H54 (cell line): ENCODE results near the gene RASSF4.

ENCODE experiments used
- DNase-seq: peaks from one replicate; pipeline ENCODE4 v3.0.0; 2011; ENCODE audit warnings: low spot score, mixed read lengths; ENCODE audit not compliant: insufficient read length
- FAIRE-seq: peaks from 3 replicates; lab custom pipeline; 2011; peaks lifted over from hg19 to GRCh38; lab: Jason Lieb, UNC
- POLR2A ChIP-seq: IDR thresholded peaks from 2 replicates; pipeline ENCODE4 v1.6.1; 2011; ENCODE audit warnings: low read depth, mild to moderate bottlenecking, low read length

The RASSF4 gene

GRCh38 chr10:44983895-44984278 is 24.3 kb downstream of the RASSF4 start:
- no peak for DNase-seq
- no peak for TF ChIP-seq POLR2A
- FAIRE-seq, result no peak

GRCh38 chr10:44984671-44985101 is 25.1 kb downstream of the RASSF4 start:
- TF ChIP-seq POLR2A, result no peak
- FAIRE-seq (no peak), DNase-seq (no peak)

- TF ChIP-seq POLR2A, result no peak
- FAIRE-seq, result no peak
- DNase-seq, result no peak
Observed at GRCh38 chr10:44985175-44985681, 25.6 kb downstream of the RASSF4 start.

GRCh38 chr10:44986179-44986578 is 26.6 kb downstream of the RASSF4 start:
- DNase-seq, result no peak
- FAIRE-seq, result no peak
- no peak for TF ChIP-seq POLR2A

- no peak for FAIRE-seq
Observed at GRCh38 chr10:44986670-44987069, 27.1 kb downstream of the RASSF4 start.

GRCh38 chr10:44988957-44989585 is 29.5 kb downstream of the RASSF4 start:
- FAIRE-seq, result no peak
- TF ChIP-seq POLR2A, result no peak
- no peak for DNase-seq

More at GRCh38 chr10:44986670-44987069, 27.1 kb downstream of the RASSF4 start:
- DNase-seq, result no peak
- no peak for TF ChIP-seq POLR2A

GRCh38 chr10:44989597-44990301 is 30.1 kb downstream of the RASSF4 start:
- no peak for TF ChIP-seq POLR2A
- FAIRE-seq, result no peak
- DNase-seq, result no peak

- no peak for FAIRE-seq
- DNase-seq, result no peak
- no peak for TF ChIP-seq POLR2A
Observed at GRCh38 chr10:44990302-44990655, 30.7 kb downstream of the RASSF4 start.

GRCh38 chr10:44990965-44991364 is 31.4 kb downstream of the RASSF4 start:
- no peak for TF ChIP-seq POLR2A
- no peak for FAIRE-seq
- DNase-seq, result no peak

- DNase-seq (no peak), FAIRE-seq (no peak)
- TF ChIP-seq POLR2A, result no peak
Observed at GRCh38 chr10:44991571-44991970, 32.0 kb downstream of the RASSF4 start.

GRCh38 chr10:44992070-44992731 is 32.6 kb downstream of the RASSF4 start:
- no peak for TF ChIP-seq POLR2A
- FAIRE-seq, result no peak
- no peak for DNase-seq

- no peak for TF ChIP-seq POLR2A
- FAIRE-seq, result no peak
- no peak for DNase-seq
Observed at GRCh38 chr10:44992732-44993225, 33.2 kb downstream of the RASSF4 start.

GRCh38 chr10:44993226-44993921 is 33.8 kb downstream of the RASSF4 start:
- no peak for DNase-seq
- FAIRE-seq, result no peak
- TF ChIP-seq POLR2A, result no peak
